Measurements from ENCODE around the gene SP3. TPM values are rescaled to one million over a fixed set of nuclear protein-coding genes. Genes with fewer than 3 reads are reported as not detected.
A peak's percentile ranks its signal among the peaks of the same experiment; 100 is the strongest.

The SP3 gene
- total RNA-seq, 4 donors from 2014 or later = 69.7 to 94.3 (median 87.6) TPM

DNA sequence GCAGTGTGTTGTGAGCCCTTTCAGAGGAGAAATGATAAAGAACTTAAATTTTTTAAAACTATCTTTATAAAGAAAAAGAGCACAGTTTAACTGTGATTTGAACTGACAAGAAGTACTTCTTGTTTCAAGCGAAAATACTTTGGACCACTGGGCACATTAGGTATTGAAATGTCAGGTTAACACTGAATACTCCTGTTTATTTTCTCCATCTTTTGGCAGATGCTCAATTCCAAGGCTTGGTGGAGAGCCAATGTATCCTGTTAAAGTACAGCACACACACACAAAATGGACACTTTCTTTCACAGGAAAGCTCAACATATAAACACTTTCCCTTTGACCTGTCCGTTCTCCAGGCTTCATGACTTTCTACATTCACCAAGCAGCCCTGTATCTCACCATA, 32.6 kb upstream of the SP3 start:
- H3K27me3 ChIP-seq = no peaks in the 10 kb centered on the region
- peak overlapping the region; percentile 14 to 56 (median 50) for H3K27ac ChIP-seq
- peak; percentile 41 for TF ChIP-seq POLR2AphosphoS5 (IDR thresholded peaks at IDR 0.05)
- no peak for TF ChIP-seq CTCF (IDR thresholded peaks at IDR 0.05)
- no peak for TF ChIP-seq POLR2A (IDR thresholded peaks at IDR 0.05)
- no peak for TF ChIP-seq EP300 (IDR thresholded peaks at IDR 0.05)
- H3K9me3 ChIP-seq = no peaks in the 10 kb centered on the region
- no peak overlapping the region for H3K4me3 ChIP-seq
- no peak for ATAC-seq
- WGBS, 2 donors (ENCODE audit: low coverage in 1 of 2) = 19 to 58% methylated on average over 2 of the region's 2 CpGs
- H3K4me1 ChIP-seq = peaks cover 4 to 29% (median 4%) of the 10 kb centered on the region in 3 donors
- no peaks in the 10 kb centered on the region for H3K36me3 ChIP-seq

DNA sequence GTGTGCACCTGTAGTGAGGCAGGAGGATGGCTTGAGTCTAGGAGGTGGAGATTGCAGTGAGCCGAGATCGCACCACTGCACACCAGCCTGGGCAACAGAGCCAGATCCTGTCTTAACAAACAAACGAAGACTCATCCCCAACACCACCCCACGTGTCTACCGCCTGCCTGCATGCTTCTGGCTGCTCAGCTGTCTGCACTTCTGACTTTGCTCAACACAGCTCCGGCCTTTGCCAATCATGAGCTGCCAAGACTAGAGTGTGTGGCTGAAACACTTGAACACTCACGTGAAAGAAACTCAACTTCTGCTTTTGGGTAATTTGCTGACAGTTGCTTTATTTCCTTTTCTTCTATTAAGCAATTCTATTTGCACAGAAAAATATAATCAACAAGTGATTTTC, 32.1 kb upstream of the SP3 start:
- TF ChIP-seq POLR2A (IDR thresholded peaks at IDR 0.05) = no peak
- no peak for TF ChIP-seq CTCF (IDR thresholded peaks at IDR 0.05)
- TF ChIP-seq POLR2AphosphoS5 (IDR thresholded peaks at IDR 0.05) = peak; percentile 28
- TF ChIP-seq EP300 (IDR thresholded peaks at IDR 0.05) = no peak
- Histone ChIP-seq H3K27ac (peak overlapping the region in 3 of 4 donors; percentile 38 to 56 (median 54)), H3K36me3 (no peaks in the 10 kb centered on the region), H3K9me3 (no peaks in the 10 kb centered on the region), H3K4me1 (peaks cover 4 to 34% (median 6%) of the 10 kb centered on the region in 3 donors), H3K27me3 (no peaks in the 10 kb centered on the region), H3K4me3 (no peak overlapping the region)
- WGBS, 2 donors (ENCODE audit: low coverage in 1 of 2) = 13 to 35% methylated on average over 3 to 7 of the region's 7 CpGs
- peak; percentile 95 for ATAC-seq

GRCh38 chr2:173996766-173997165, 31.6 kb upstream of the SP3 start:
- peaks cover 4 to 39% (median 9%) of the 10 kb centered on the region in 3 donors for H3K4me1 ChIP-seq
- WGBS, 2 donors (ENCODE audit: low coverage in 1 of 2) = 68 to 100% methylated on average over 1 to 2 of the region's 2 CpGs
- H3K36me3 ChIP-seq = no peaks in the 10 kb centered on the region
- H3K27me3 ChIP-seq = no peaks in the 10 kb centered on the region
- H3K9me3 ChIP-seq = no peaks in the 10 kb centered on the region
- H3K27ac ChIP-seq = peak overlapping the region in 3 of 4 donors; percentile 38 to 56 (median 54)
- ATAC-seq = no peak
- TF ChIP-seq POLR2A (IDR thresholded peaks at IDR 0.05) (no peak), POLR2AphosphoS5 (IDR thresholded peaks at IDR 0.05) (no peak), EP300 (IDR thresholded peaks at IDR 0.05) (no peak), CTCF (IDR thresholded peaks at IDR 0.05) (no peak)
- H3K4me3 ChIP-seq = no peak overlapping the region

DNA sequence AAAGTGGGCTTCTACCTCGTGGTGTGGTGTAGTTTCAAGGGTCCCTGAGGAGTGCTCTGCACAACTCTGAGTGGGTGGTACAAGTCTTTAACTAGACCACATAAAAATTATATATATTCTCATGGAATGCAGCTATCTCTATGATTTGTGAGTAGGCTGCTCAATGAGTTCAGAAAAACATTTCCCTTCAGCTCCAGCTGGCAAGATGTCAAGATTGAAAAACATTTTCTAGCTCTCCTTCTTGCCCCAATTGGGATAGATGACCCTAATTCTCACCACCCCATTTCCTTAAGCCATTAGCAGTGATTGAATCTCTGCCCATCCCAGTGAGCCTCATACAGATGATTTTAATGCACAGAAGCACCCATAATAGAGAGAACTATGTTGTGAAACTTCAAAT, 28.3 kb upstream of the SP3 start:
- no peaks in the 10 kb centered on the region for H3K36me3 ChIP-seq
- H3K27me3 ChIP-seq = no peaks in the 10 kb centered on the region
- no peak overlapping the region for H3K27ac ChIP-seq
- H3K4me3 ChIP-seq = no peak overlapping the region
- peaks cover 7 to 52% (median 27%) of the 10 kb centered on the region in 3 donors for H3K4me1 ChIP-seq
- TF ChIP-seq POLR2A (IDR thresholded peaks at IDR 0.05) (no peak), EP300 (IDR thresholded peaks at IDR 0.05) (no peak), CTCF (IDR thresholded peaks at IDR 0.05) (no peak), POLR2AphosphoS5 (IDR thresholded peaks at IDR 0.05) (no peak)
- ATAC-seq = no peak
- 60 to 63% methylated on average over 1 of the region's 1 CpG for WGBS, 2 donors (ENCODE audit: low coverage in 1 of 2)
- no peaks in the 10 kb centered on the region for H3K9me3 ChIP-seq

DNA sequence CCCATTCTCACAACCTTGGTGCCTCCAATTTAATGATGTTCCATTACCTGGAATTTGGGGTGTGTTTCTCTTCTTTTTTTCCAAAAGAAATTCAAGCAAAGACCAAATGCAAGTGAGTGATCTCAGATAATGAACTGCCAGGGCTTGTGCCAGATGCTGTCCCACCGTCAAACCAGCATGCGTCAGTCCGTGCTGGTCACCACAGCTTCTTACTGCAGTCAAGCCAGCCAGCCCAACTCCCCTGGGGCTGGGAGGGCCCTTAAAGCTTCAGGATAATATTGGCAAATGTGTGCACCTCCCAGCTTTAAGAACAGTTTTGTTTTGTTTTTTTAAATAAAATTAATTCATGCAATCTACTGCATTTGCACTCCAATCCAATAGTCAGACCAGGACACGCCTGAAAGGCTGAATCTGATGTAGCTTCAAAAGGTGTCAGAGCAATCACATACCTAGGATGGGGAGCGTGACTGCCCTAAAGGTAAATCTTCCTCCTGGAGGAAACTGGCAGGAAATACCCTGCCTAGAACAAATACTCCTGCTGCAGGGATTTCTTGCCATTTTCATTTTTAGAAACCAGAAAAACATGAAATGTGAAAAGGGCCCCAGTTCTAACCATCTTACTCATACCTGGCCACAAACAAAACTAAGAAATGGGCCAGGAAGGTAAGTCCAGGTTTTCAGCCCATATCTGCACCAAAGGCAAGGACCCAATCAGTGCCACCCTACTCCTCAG, 26.8 kb upstream of the SP3 start:
- TF ChIP-seq POLR2A (IDR thresholded peaks at IDR 0.05) = no peak
- no peak for TF ChIP-seq POLR2AphosphoS5 (IDR thresholded peaks at IDR 0.05)
- TF ChIP-seq EP300 (IDR thresholded peaks at IDR 0.05) = no peak
- TF ChIP-seq CTCF (IDR thresholded peaks at IDR 0.05) = peak in 1 of 4 experiments; percentile 4
- peaks cover 3 to 49% (median 24%) of the 10 kb centered on the region in 3 donors for H3K4me1 ChIP-seq
- H3K9me3 ChIP-seq = no peaks in the 10 kb centered on the region
- 35 to 41% methylated on average over 3 to 5 of the region's 5 CpGs for WGBS, 2 donors (ENCODE audit: low coverage in 1 of 2)
- no peaks in the 10 kb centered on the region for H3K27me3 ChIP-seq
- no peaks in the 10 kb centered on the region for H3K36me3 ChIP-seq
- peak overlapping the region in 3 of 4 donors; percentile 57 to 67 (median 60) for H3K27ac ChIP-seq
- ATAC-seq = peak; percentile 85
- H3K4me3 ChIP-seq = no peak overlapping the region

Data from gastroesophageal sphincter (tissue), 4 donors.